HepG2 (cell line): Measurements from ENCODE around the gene DNAAF3. TPM values are rescaled to one million over a fixed set of nuclear protein-coding genes. Genes with fewer than 3 reads are reported as not detected.

Source experiments
- ATF3 ChIP-seq: sonication (generic); formaldehyde crosslinking; IDR thresholded peaks from 2 replicates; pipeline ENCODE4 v1.4.0; 2020; ENCODE audit warnings: missing genetic modification reagents
- BHLHE40 ChIP-seq: IDR thresholded peaks from 2 replicates; pipeline ENCODE4 v1.6.1; 2011; ENCODE audit warnings: low read length, improper control_type of control experiment
- BRD4 ChIP-seq: sonication (generic); formaldehyde crosslinking; IDR thresholded peaks from 2 replicates; pipeline ENCODE4 v1.4.0; 2020; ENCODE audit warnings: missing genetic modification reagents
- ETV5 ChIP-seq: IDR thresholded peaks from 2 replicates; pipeline ENCODE4 v1.6.1; 2018; ENCODE audit warnings: missing biosample characterization, missing genetic modification reagents, inconsistent platforms, borderline replicate concordance
- FOXP1 ChIP-seq, 2 experiments: fragments of 450-650 bp in 1 of 2; IDR thresholded peaks; 2 replicates each; pipeline ENCODE4 v1.6.1; 2017 to 2018; ENCODE audit warnings: antibody characterized with exemption in 1 of 2
- GATA4 ChIP-seq: sonication (generic); IDR thresholded peaks from 2 replicates; pipeline ENCODE4 v1.6.1; 2016; ENCODE audit warnings: antibody characterized with exemption, low read depth, borderline replicate concordance
- GMEB1 ChIP-seq: sonication (generic); formaldehyde crosslinking; IDR thresholded peaks from 2 replicates; pipeline ENCODE4 v1.5.1; 2020; ENCODE audit warnings: missing genetic modification reagents, mild to moderate bottlenecking, borderline replicate concordance
- GTF3A ChIP-seq: sonication (generic); formaldehyde crosslinking; conservative IDR thresholded peaks from 2 replicates; pipeline ENCODE4 v1.4.0; 2020; ENCODE audit warnings: mild to moderate bottlenecking, missing genetic modification reagents
- MXD4 ChIP-seq: IDR thresholded peaks from 2 replicates; pipeline ENCODE4 v1.6.1; 2016; ENCODE audit warnings: mild to moderate bottlenecking, missing biosample characterization, missing genetic modification reagents
- NR2C2 ChIP-seq: sonication (generic); formaldehyde crosslinking; IDR thresholded peaks from 2 replicates; pipeline ENCODE4 v1.4.0; 2020; ENCODE audit warnings: missing genetic modification reagents, mild to moderate bottlenecking, moderate library complexity, borderline replicate concordance
- POLR2G ChIP-seq: fragments of 200-400 bp; formaldehyde crosslinking; IDR thresholded peaks from 2 replicates; pipeline ENCODE4 v1.6.1; 2018; ENCODE audit warnings: mild to moderate bottlenecking, low read depth, low read length, moderate library complexity
- TAF15 ChIP-seq: fragments of 200-400 bp; formaldehyde crosslinking; IDR thresholded peaks from one replicate; pipeline ENCODE4 v1.6.1; 2018; ENCODE audit warnings: mild to moderate bottlenecking, low read depth, low read length; ENCODE audit not compliant: poor library complexity, severe bottlenecking
- ZFP41 ChIP-seq: sonication (generic); formaldehyde crosslinking; IDR thresholded peaks from 2 replicates; pipeline ENCODE4 v1.4.0; 2020; ENCODE audit warnings: mild to moderate bottlenecking, missing genetic modification reagents, borderline replicate concordance
- ZFP62 ChIP-seq: sonication (generic); formaldehyde crosslinking; IDR thresholded peaks from 2 replicates; pipeline ENCODE4 v1.4.0; 2020; ENCODE audit warnings: missing genetic modification reagents
- ZHX2 ChIP-seq, 2 experiments: sonication (generic) in 1 of 2; formaldehyde crosslinking in 1 of 2; IDR thresholded peaks; 2 replicates each; pipeline versions ENCODE4 v1.6.1 to v1.9.0; 2014 to 2022; ENCODE audit warnings: antibody characterized with exemption in 1 of 2, borderline replicate concordance in 1 of 2, inconsistent platforms in 1 of 2, low read depth in 1 of 2, missing genetic modification reagents in 1 of 2
- ZNF234 ChIP-seq: sonication (generic); formaldehyde crosslinking; conservative IDR thresholded peaks from 2 replicates; pipeline ENCODE4 v1.5.1; 2020; ENCODE audit warnings: mild to moderate bottlenecking, missing genetic modification reagents
- ZNF251 ChIP-seq: sonication (generic); formaldehyde crosslinking; IDR thresholded peaks from 2 replicates; pipeline ENCODE4 v1.9.0; 2021; ENCODE audit warnings: mild to moderate bottlenecking, missing genetic modification reagents
- ZNF326 ChIP-seq: sonication (generic); formaldehyde crosslinking; IDR thresholded peaks from 2 replicates; pipeline ENCODE4 v1.4.0; 2020; ENCODE audit warnings: missing genetic modification reagents, borderline replicate concordance
- ZNF441 ChIP-seq: sonication (generic); formaldehyde crosslinking; IDR thresholded peaks from 2 replicates; pipeline ENCODE4 v1.7.0; 2021; ENCODE audit warnings: missing genetic modification reagents, borderline replicate concordance
- ZNF615 ChIP-seq: sonication (generic); formaldehyde crosslinking; IDR thresholded peaks from 2 replicates; pipeline ENCODE4 v1.5.0; 2020; ENCODE audit warnings: mild to moderate bottlenecking, missing genetic modification reagents, borderline replicate concordance
- ZNF749 ChIP-seq: sonication (generic); formaldehyde crosslinking; IDR thresholded peaks from 2 replicates; pipeline ENCODE4 v1.8.0; 2022; ENCODE audit warnings: mild to moderate bottlenecking, missing genetic modification reagents, moderate library complexity, borderline replicate concordance
- ZNF761 ChIP-seq: sonication (generic); formaldehyde crosslinking; conservative IDR thresholded peaks from 2 replicates; pipeline ENCODE4 v1.4.0; 2020; ENCODE audit warnings: mild to moderate bottlenecking, missing genetic modification reagents
- ZNF879 ChIP-seq: sonication (generic); formaldehyde crosslinking; IDR thresholded peaks from 2 replicates; pipeline ENCODE4 v1.8.1; 2023; ENCODE audit warnings: missing genetic modification reagents
- polyA plus RNA-seq, 8 experiments: library from polyadenylated mRNA; depleted of rRNA in 3 of 8; stranded (reverse) in 7 of 8; unstranded in 1 of 8; fragments of >200 nt; fragmentation: Illumina TruSeq in 4 of 8; extraction: Trizol in 4 of 8; gene quantifications; 2 replicates each; pipeline versions ENCODE4 v1.2.1 to v1.2.3, GENCODE V29; 2011 to 2016; ENCODE audit warnings: low read depth in 4 of 8, missing spikeins in 1 of 8, mixed read lengths in 1 of 8; ENCODE audit not compliant: insufficient read depth in 1 of 8
- total RNA-seq, 5 experiments: library from RNA; depleted of rRNA; stranded (reverse); fragments of >200 nt; fragmentation: Illumina TruSeq; extraction: Trizol; gene quantifications; 2 replicates each; pipeline ENCODE4 v1.2.3, GENCODE V29; 2016; ENCODE audit warnings: low read depth in 1 of 5

The DNAAF3 gene
- total and polyA plus RNA-seq, 2 of the 13 experiments (the other 11 are each of a cell fraction or from before 2014, with no cell fraction given): 0.30 to 0.40 TPM

- TF ChIP-seq NR2C2 (CRISPR knock-in tag) (peak; percentile 78), ZFP41 (CRISPR knock-in tag) (no peak), GMEB1 (CRISPR knock-in tag) (peak; percentile 15; the same call in 1 of the 2 replicates), BRD4 (CRISPR knock-in tag) (no peak), ZNF749 (CRISPR knock-in tag) (no peak), ZNF761 (CRISPR knock-in tag) (no peak), ZNF441 (no peak), ZHX2 (IDR thresholded peaks at IDR 0.05; ENCODE audit: low read depth) (no peak), ZHX2 (CRISPR knock-in tag; IDR thresholded peaks at IDR 0.05; ENCODE audit: borderline replicate concordance) (no peak), ZNF251 (CRISPR knock-in tag) (no peak), ZNF326 (CRISPR knock-in tag) (no peak), GTF3A (CRISPR knock-in tag) (no peak), ZFP62 (no peak), ZNF234 (CRISPR knock-in tag) (no peak), POLR2G (no peak), ZNF615 (no peak), ATF3 (CRISPR knock-in tag) (no peak), FOXP1 (IDR thresholded peaks at IDR 0.05) (no peak), FOXP1 (CRISPR knock-in tag; IDR thresholded peaks at IDR 0.05) (no peak), GATA4 (no peak), ZNF879 (CRISPR knock-in tag) (no peak), TAF15 (no peak), ETV5 (CRISPR knock-in tag) (no peak), MXD4 (CRISPR knock-in tag) (no peak), BHLHE40 (no peak)
These were observed 372 bp downstream of the DNAAF3 start (continued) for GRCh38 chr19:55165952-55166529.
